ENCODE results near the gene TTPAL.

Gene TTPAL

DNA sequence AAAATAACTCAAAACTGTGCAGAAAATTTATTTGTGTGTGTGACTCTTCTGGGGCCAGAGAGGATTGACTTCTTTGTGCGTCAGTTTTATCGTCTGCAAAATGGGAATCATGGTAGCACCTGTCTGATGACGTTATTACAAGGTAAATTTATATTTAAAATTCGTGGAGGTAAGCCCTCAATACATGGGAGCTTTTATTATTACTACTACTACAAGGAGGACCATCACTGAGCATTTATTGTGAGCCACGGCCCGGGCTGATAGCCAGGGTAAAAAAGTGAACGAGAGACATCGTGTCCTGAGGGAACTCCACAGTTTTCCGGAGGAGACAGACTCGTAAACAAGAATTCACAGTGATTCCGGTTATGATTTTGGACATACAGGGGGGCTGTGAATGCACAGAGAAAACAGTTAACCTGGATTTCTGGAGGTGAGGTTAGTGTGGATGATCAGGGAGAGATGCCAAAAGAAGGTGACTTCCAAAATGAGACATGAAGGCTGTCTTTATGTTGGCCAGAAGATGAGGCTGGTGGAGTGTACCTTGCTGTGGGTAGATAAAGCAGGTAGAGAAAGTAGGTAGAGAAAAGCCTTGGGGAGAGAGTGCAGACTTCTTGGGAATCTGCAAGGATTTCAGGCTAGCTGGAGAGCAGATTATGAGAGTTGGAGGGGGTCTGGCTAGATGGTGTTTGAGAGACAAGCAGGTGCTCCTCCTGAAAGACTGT, 56.7 kb downstream of the TTPAL start:
- Histone ChIP-seq H3K4me3 (ENCODE audit: severe bottlenecking) (peak overlapping the region; percentile 86), H3K9me3 (ENCODE audit: severe bottlenecking) (no peaks in the 10 kb centered on the region), H3K27ac (ENCODE audit: poor library complexity, severe bottlenecking) (no peak overlapping the region)

GRCh38 chr20:44532981-44533331, 57.3 kb downstream of the TTPAL start:
- ATAC-seq (ENCODE audit: low read depth) (peak; percentile 14; the same call in 2 of the 3 replicates), DNase-seq (ENCODE audit: low spot score) (no peak)
- no peak overlapping the region for H3K27ac ChIP-seq (ENCODE audit: poor library complexity, severe bottlenecking)

More for the DNA sequence above, 56.7 kb downstream of the TTPAL start:
- DNase-seq (ENCODE audit: low spot score) = no peak
- 0 out of 3 replicates have a peak, but pooled peaks have one; percentile 4 for ATAC-seq (ENCODE audit: low read depth)
- Histone ChIP-seq H3K4me1 (ENCODE audit: insufficient read depth, poor library complexity, severe bottlenecking) (peaks cover 13% of the 10 kb centered on the region), H3K27me3 (ENCODE audit: insufficient read depth, poor library complexity, severe bottlenecking) (no peaks in the 10 kb centered on the region), H3K36me3 (ENCODE audit: low read depth) (no peaks in the 10 kb centered on the region)
- TF ChIP-seq CTCF (IDR thresholded peaks at IDR 0.05; ENCODE audit: poor library complexity, severe bottlenecking) = no peak

DNA sequence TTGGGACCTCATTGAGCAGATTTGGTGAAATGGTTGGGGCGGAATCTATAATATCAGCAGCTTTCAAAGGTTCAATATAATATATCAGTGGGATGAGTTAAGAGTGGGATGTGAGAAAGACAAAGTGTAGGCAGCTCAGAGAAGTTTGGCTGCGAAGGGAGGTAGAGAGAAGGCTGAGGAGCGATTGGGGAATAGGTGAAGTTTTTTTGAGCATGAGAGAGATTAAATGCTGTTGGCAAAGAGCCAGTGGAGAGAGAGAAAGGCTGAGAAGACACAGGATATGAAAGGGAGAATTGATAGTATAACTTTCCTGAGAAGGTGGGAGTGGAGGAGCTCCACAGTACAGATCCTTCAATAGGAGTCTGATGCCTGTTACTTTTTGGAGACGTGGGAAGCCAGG, 58.3 kb downstream of the TTPAL start:
- H3K27me3 ChIP-seq (ENCODE audit: insufficient read depth, poor library complexity, severe bottlenecking) = no peaks in the 10 kb centered on the region
- no peaks in the 10 kb centered on the region for H3K36me3 ChIP-seq (ENCODE audit: low read depth)
- TF ChIP-seq CTCF (IDR thresholded peaks at IDR 0.05; ENCODE audit: poor library complexity, severe bottlenecking) = no peak
- ATAC-seq (ENCODE audit: low read depth) (no peak), DNase-seq (ENCODE audit: low spot score) (no peak)
- H3K4me1 ChIP-seq (ENCODE audit: insufficient read depth, poor library complexity, severe bottlenecking) = peaks cover 13% of the 10 kb centered on the region
- H3K27ac ChIP-seq (ENCODE audit: poor library complexity, severe bottlenecking) = no peak overlapping the region
- H3K4me3 ChIP-seq (ENCODE audit: severe bottlenecking) = no peak overlapping the region
- no peaks in the 10 kb centered on the region for H3K9me3 ChIP-seq (ENCODE audit: severe bottlenecking)

More at GRCh38 chr20:44532981-44533331, 57.3 kb downstream of the TTPAL start:
- TF ChIP-seq CTCF (IDR thresholded peaks at IDR 0.05; ENCODE audit: poor library complexity, severe bottlenecking) = no peak
- H3K4me1 ChIP-seq (ENCODE audit: insufficient read depth, poor library complexity, severe bottlenecking) = peaks cover 13% of the 10 kb centered on the region
- H3K36me3 ChIP-seq (ENCODE audit: low read depth) = no peaks in the 10 kb centered on the region
- H3K9me3 ChIP-seq (ENCODE audit: severe bottlenecking) = no peaks in the 10 kb centered on the region
- no peak overlapping the region for H3K4me3 ChIP-seq (ENCODE audit: severe bottlenecking)
- H3K27me3 ChIP-seq (ENCODE audit: insufficient read depth, poor library complexity, severe bottlenecking) = no peaks in the 10 kb centered on the region

DNA sequence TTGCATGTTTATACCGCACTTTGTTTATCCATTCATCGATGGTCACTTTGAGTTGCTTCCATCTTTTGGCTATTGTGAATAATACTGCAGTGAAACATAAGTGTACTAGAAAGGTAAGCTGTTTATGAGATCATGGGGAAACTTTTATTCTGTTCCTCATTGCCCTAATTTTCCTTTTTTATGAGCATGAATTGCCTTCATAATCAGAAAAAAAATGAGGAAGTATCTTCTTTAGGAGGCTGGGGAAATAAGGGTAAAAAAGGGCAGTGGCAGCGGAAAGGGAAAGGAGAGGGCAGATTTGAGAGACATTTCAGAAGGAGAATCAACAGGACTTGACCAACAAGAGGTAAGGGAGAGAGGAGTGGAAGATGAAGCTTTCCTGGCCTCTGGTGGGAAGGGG, 60.5 kb downstream of the TTPAL start:
- peaks cover 16% of the 10 kb centered on the region for H3K4me1 ChIP-seq (ENCODE audit: insufficient read depth, poor library complexity, severe bottlenecking)
- H3K27ac ChIP-seq (ENCODE audit: poor library complexity, severe bottlenecking) = no peak overlapping the region
- H3K4me3 ChIP-seq (ENCODE audit: severe bottlenecking) = no peak overlapping the region
- DNase-seq (ENCODE audit: low spot score) = no peak
- TF ChIP-seq CTCF (IDR thresholded peaks at IDR 0.05; ENCODE audit: poor library complexity, severe bottlenecking) = no peak
- H3K36me3 ChIP-seq (ENCODE audit: low read depth) = no peaks in the 10 kb centered on the region
- no peaks in the 10 kb centered on the region for H3K27me3 ChIP-seq (ENCODE audit: insufficient read depth, poor library complexity, severe bottlenecking)
- no peaks in the 10 kb centered on the region for H3K9me3 ChIP-seq (ENCODE audit: severe bottlenecking)
- ATAC-seq (ENCODE audit: low read depth) = no peak

DNA sequence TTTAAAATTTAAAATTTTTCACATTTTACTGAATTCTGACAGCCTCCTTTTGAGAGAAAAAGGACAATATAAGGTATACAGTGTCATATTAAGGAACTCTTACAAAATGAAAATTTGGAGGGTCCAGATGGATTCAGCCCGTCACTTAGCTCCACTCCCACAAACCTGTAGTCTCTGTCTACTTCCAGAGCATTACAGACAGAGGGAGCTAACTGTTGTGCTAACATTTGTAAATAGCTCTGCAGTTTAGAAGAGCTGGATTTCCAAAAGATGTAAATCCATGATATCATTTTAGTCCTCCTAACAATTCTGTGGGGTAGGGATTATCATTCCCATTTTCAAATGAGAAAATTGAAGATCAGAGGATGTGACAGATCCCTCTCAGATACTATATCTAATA, 62.3 kb downstream of the TTPAL start:
- ATAC-seq (ENCODE audit: low read depth) = peak; percentile 25; the same call in 1 of the 3 replicates
- no peaks in the 10 kb centered on the region for H3K9me3 ChIP-seq (ENCODE audit: severe bottlenecking)
- TF ChIP-seq CTCF (IDR thresholded peaks at IDR 0.05; ENCODE audit: poor library complexity, severe bottlenecking) = peak; percentile 46

More for the DNA sequence above, 62.3 kb downstream of the TTPAL start:
- Histone ChIP-seq H3K36me3 (ENCODE audit: low read depth) (no peaks in the 10 kb centered on the region), H3K27me3 (ENCODE audit: insufficient read depth, poor library complexity, severe bottlenecking) (no peaks in the 10 kb centered on the region), H3K27ac (ENCODE audit: poor library complexity, severe bottlenecking) (no peak overlapping the region), H3K4me3 (ENCODE audit: severe bottlenecking) (no peak overlapping the region), H3K4me1 (ENCODE audit: insufficient read depth, poor library complexity, severe bottlenecking) (peaks cover 7% of the 10 kb centered on the region)
- no peak for DNase-seq (ENCODE audit: low spot score)

All from RWPE2 (cell line).